HEK293 (cell line): ENCODE measurements around the gene CSPG4.

ENCODE experiments used
- BCL11A ChIP-seq: fragments of 450-650 bp; formaldehyde crosslinking; IDR thresholded peaks from 2 replicates; pipeline ENCODE4 v1.5.1; 2016; ENCODE audit warnings: low read depth, missing biosample characterization, missing genetic modification characterization
- CTCF ChIP-seq: fragments of 450-650 bp; formaldehyde crosslinking; IDR thresholded peaks from 2 replicates; pipeline ENCODE4 v1.5.1; 2016; ENCODE audit warnings: missing biosample characterization, missing genetic modification characterization
- GFI1B ChIP-seq: fragments of 450-650 bp; formaldehyde crosslinking; IDR thresholded peaks from 2 replicates; pipeline ENCODE4 v1.5.1; 2016; ENCODE audit warnings: missing biosample characterization, missing genetic modification characterization
- MYNN ChIP-seq: fragments of 450-650 bp; formaldehyde crosslinking; IDR thresholded peaks from 2 replicates; pipeline ENCODE4 v1.5.1; 2016; ENCODE audit warnings: missing biosample characterization, missing genetic modification characterization, borderline replicate concordance
- REST ChIP-seq: fragments of 450-650 bp; formaldehyde crosslinking; IDR thresholded peaks from 2 replicates; pipeline ENCODE4 v1.5.1; 2016; ENCODE audit warnings: missing biosample characterization, missing genetic modification characterization
- TSHZ1 ChIP-seq: fragments of 450-650 bp; formaldehyde crosslinking; IDR thresholded peaks from 2 replicates; pipeline ENCODE4 v1.5.1; 2016; ENCODE audit warnings: missing biosample characterization, missing genetic modification characterization, borderline replicate concordance
- ZBTB11 ChIP-seq: fragments of 450-650 bp; formaldehyde crosslinking; conservative IDR thresholded peaks from 2 replicates; pipeline ENCODE4 v1.5.1; 2016; ENCODE audit warnings: low read depth, missing biosample characterization, missing genetic modification characterization
- ZBTB49 ChIP-seq: fragments of 450-650 bp; formaldehyde crosslinking; IDR thresholded peaks from 2 replicates; pipeline ENCODE4 v1.5.1; 2016; ENCODE audit warnings: missing biosample characterization, missing genetic modification characterization, low read depth
- ZBTB7A ChIP-seq: fragments of 450-650 bp; formaldehyde crosslinking; IDR thresholded peaks from 2 replicates; pipeline ENCODE4 v1.5.1; 2016; ENCODE audit warnings: low read depth, missing biosample characterization, missing genetic modification characterization
- ZNF157 ChIP-seq: fragments of 450-650 bp; formaldehyde crosslinking; IDR thresholded peaks from 2 replicates; pipeline ENCODE4 v1.5.1; 2016; ENCODE audit warnings: missing biosample characterization, missing genetic modification characterization
- ZNF530 ChIP-seq: fragments of 450-650 bp; formaldehyde crosslinking; IDR thresholded peaks from 2 replicates; pipeline ENCODE4 v1.5.1; 2016; ENCODE audit warnings: low read depth, missing biosample characterization, missing genetic modification characterization

GRCh38 chr15:75712668-75713337 lies at the start of gene CSPG4:
- TF ChIP-seq CTCF (tag by site-specific recombination) (no peak), REST (tag by site-specific recombination) (no peak), MYNN (tag by site-specific recombination) (no peak), GFI1B (tag by site-specific recombination) (no peak), ZNF530 (tag by site-specific recombination) (no peak), ZBTB11 (tag by site-specific recombination) (no peak), ZBTB7A (no peak), ZBTB49 (tag by site-specific recombination) (no peak), BCL11A (tag by site-specific recombination) (peak; percentile 28; the same call in 1 of the 2 replicates), TSHZ1 (tag by site-specific recombination) (no peak), ZNF157 (tag by site-specific recombination) (no peak)
